ENCODE measurements around the gene BBX.

The BBX gene

DNA sequence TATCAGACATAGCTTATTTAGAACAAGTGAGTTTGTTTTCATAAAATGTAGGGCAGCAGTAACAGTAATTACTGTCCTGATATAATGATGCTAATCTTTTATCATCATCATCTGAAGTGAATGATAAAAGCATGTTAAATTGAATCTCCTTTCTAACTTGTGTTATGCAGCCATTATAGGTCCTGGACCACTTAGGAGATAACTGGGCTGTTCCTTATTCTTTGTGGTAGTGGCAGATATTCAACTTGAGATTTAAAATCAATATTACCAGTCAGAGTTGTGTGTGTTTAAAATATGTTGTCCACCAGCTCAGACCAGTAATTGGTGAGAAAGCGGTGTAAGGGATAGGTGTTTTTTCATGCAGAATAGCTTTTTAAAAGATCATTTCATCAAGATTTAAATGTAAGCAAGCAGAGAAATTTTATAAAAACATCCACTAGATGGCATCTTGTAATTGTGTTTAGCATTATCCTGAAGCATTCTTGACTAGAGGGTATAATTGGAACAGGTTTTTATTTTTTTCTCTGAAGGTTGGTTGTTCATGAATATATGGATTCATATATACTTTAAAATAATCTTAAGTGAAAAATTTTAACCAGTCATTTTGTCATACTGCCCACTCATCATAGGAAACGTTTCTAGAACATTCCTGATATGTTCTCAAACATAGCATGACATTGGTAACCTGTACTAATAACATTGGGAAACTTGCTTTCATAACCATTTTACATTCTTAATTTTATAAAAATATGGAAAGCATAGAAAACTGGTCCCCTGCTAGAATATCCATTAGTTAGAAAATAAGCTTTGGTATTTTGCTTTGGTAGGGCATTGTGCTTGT, 153.9 kb downstream of the BBX start:
- TF ChIP-seq, protein P1, sequence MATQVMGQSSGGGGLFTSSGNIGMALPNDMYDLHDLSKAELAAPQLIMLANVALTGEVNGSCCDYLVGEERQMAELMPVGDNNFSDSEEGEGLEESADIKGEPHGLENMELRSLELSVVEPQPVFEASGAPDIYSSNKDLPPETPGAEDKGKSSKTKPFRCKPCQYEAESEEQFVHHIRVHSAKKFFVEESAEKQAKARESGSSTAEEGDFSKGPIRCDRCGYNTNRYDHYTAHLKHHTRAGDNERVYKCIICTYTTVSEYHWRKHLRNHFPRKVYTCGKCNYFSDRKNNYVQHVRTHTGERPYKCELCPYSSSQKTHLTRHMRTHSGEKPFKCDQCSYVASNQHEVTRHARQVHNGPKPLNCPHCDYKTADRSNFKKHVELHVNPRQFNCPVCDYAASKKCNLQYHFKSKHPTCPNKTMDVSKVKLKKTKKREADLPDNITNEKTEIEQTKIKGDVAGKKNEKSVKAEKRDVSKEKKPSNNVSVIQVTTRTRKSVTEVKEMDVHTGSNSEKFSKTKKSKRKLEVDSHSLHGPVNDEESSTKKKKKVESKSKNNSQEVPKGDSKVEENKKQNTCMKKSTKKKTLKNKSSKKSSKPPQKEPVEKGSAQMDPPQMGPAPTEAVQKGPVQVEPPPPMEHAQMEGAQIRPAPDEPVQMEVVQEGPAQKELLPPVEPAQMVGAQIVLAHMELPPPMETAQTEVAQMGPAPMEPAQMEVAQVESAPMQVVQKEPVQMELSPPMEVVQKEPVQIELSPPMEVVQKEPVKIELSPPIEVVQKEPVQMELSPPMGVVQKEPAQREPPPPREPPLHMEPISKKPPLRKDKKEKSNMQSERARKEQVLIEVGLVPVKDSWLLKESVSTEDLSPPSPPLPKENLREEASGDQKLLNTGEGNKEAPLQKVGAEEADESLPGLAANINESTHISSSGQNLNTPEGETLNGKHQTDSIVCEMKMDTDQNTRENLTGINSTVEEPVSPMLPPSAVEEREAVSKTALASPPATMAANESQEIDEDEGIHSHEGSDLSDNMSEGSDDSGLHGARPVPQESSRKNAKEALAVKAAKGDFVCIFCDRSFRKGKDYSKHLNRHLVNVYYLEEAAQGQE (IDR thresholded peaks at IDR 0.05; ENCODE audit: insufficient read depth in 1 of 2, low read depth in 2 of 2, low read length in 2 of 2) = no peak
- TF ChIP-seq FOXP2 (optimal IDR thresholded peaks at IDR 0.05; ENCODE audit: borderline replicate concordance, extremely low read depth, extremely low read length, insufficient read depth) = no peak

DNA sequence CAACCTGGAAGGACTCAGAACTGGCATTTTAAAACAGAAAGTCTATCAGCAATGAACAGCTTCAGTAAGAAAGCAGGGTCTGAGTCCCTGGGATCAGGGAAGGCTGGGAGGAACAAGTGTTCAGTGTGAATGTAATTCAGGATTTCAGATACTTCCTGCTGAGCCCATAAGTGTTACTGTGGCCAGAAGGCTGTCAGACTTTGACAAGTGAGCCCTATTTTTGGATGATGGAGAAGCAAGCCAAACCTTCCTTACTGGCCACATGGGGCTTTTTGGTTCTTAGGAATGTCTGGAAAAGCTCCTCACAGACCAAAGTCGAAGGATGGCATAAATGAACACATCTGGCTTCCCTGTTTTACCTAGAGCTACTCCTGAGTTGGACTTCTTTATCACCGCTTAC, 157.2 kb downstream of the BBX start:
- TF ChIP-seq TAF1 (IDR thresholded peaks at IDR 0.05; ENCODE audit: borderline replicate concordance, insufficient read depth, low read length) = no peak
- no peak for TF ChIP-seq SIN3A (IDR thresholded peaks at IDR 0.05; ENCODE audit: borderline replicate concordance, insufficient read depth, low read length)
- no peak for TF ChIP-seq FOXP2 (optimal IDR thresholded peaks at IDR 0.05; ENCODE audit: borderline replicate concordance, extremely low read depth, extremely low read length, insufficient read depth)
- TF ChIP-seq POLR2AphosphoS5 (IDR thresholded peaks at IDR 0.05; ENCODE audit: low read depth, low read length) = no peak
- TF ChIP-seq, protein P1 (IDR thresholded peaks at IDR 0.05; ENCODE audit: insufficient read depth in 1 of 2, low read depth in 2 of 2, low read length in 2 of 2) = no peak

DNA sequence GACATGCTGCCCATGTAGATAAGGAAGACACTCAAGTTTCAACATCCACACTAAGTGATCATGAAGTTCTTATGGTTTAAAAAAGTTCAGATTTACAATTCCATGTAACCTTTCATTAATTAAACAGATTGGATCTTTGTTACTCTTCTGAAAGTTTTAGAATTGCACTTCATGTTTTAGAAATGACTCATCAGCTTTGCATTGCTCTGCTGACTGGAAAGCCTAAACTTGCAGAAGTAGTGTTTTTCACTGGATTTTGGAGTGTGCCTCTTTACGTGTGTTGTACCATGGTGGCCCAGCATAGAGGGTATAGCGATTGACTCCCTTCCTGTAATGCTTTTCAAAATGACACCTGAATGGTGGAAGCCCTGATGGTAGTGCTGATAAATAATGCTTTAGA, 157.9 kb downstream of the BBX start:
- TF ChIP-seq, protein P1 (IDR thresholded peaks at IDR 0.05; ENCODE audit: insufficient read depth in 1 of 2, low read depth in 2 of 2, low read length in 2 of 2) = no peak
- TF ChIP-seq FOXP2 (optimal IDR thresholded peaks at IDR 0.05; ENCODE audit: borderline replicate concordance, extremely low read depth, extremely low read length, insufficient read depth) = no peak
- TF ChIP-seq POLR2AphosphoS5 (IDR thresholded peaks at IDR 0.05; ENCODE audit: low read depth, low read length) = no peak
- no peak for TF ChIP-seq TAF1 (IDR thresholded peaks at IDR 0.05; ENCODE audit: borderline replicate concordance, insufficient read depth, low read length)
- no peak for TF ChIP-seq SIN3A (IDR thresholded peaks at IDR 0.05; ENCODE audit: borderline replicate concordance, insufficient read depth, low read length)

DNA sequence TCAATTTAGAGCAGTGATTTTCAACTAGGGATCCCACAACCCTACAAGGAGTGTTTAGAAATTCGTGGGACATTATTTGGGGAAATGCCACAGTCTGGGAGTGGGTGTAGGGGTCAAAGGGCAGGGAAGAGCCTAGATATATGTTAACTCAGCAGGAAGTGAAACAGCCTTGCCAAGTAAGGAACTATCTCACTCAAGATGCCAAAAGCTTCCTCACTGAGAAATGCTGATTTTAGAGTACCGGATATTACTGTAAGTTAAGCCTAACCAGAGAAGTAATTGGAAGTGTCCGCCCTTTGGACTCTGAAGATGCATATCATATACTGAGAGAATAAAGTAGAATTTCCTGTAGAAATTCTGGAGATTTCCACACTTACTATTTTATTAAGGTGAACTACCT, 158.6 kb downstream of the BBX start:
- no peak for TF ChIP-seq SIN3A (IDR thresholded peaks at IDR 0.05; ENCODE audit: borderline replicate concordance, insufficient read depth, low read length)
- TF ChIP-seq FOXP2 (optimal IDR thresholded peaks at IDR 0.05; ENCODE audit: borderline replicate concordance, extremely low read depth, extremely low read length, insufficient read depth) = no peak
- TF ChIP-seq, protein P1 (IDR thresholded peaks at IDR 0.05; ENCODE audit: insufficient read depth in 1 of 2, low read depth in 2 of 2, low read length in 2 of 2) = no peak
- no peak for TF ChIP-seq POLR2AphosphoS5 (IDR thresholded peaks at IDR 0.05; ENCODE audit: low read depth, low read length)
- TF ChIP-seq TAF1 (IDR thresholded peaks at IDR 0.05; ENCODE audit: borderline replicate concordance, insufficient read depth, low read length) = no peak

Data from PFSK-1 (cell line).